ENCODE results near the gene SLC41A2. TPM values are rescaled to one million over a fixed set of nuclear protein-coding genes. Genes with fewer than 3 reads are reported as not detected.

The SLC41A2 gene
- total RNA-seq, 3 donors from 2014 or later, result 63.2 to 106 (median 69.8) TPM

DNA sequence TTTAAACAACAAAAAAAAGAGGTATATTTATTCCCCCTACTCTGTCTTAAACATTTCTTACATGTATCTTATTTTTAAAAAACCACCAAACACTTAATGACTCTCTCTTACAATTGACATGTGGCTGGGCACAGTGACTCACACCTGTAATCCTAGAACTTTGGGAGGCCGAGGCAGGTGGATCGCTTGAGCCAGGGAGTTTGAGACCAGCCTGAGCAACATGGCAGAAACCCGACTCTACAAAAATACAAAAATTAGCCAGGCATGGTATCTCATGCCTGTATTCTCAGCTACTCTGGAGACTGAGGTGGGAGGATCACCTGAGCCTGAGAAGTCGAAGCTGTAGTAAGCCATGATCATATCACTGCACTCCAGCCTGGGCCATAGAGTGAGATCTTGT, 16.0 kb downstream of the SLC41A2 start:
- Histone ChIP-seq H3K36me3 (ENCODE audit: low read depth) (no peaks in the 10 kb centered on the region), H3K9me3 (no peaks in the 10 kb centered on the region), H3K4me1 (ENCODE audit: low read depth) (no peaks in the 10 kb centered on the region), H3K4me3 (no peak overlapping the region)
- no peak for DNase-seq
- TF ChIP-seq, protein P1, sequence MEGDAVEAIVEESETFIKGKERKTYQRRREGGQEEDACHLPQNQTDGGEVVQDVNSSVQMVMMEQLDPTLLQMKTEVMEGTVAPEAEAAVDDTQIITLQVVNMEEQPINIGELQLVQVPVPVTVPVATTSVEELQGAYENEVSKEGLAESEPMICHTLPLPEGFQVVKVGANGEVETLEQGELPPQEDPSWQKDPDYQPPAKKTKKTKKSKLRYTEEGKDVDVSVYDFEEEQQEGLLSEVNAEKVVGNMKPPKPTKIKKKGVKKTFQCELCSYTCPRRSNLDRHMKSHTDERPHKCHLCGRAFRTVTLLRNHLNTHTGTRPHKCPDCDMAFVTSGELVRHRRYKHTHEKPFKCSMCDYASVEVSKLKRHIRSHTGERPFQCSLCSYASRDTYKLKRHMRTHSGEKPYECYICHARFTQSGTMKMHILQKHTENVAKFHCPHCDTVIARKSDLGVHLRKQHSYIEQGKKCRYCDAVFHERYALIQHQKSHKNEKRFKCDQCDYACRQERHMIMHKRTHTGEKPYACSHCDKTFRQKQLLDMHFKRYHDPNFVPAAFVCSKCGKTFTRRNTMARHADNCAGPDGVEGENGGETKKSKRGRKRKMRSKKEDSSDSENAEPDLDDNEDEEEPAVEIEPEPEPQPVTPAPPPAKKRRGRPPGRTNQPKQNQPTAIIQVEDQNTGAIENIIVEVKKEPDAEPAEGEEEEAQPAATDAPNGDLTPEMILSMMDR (IDR thresholded peaks at IDR 0.05), result no peak
- no peak for ATAC-seq
- intact Hi-C loops (cut with DNase I, micrococcal nuclease), result no loop called here

DNA sequence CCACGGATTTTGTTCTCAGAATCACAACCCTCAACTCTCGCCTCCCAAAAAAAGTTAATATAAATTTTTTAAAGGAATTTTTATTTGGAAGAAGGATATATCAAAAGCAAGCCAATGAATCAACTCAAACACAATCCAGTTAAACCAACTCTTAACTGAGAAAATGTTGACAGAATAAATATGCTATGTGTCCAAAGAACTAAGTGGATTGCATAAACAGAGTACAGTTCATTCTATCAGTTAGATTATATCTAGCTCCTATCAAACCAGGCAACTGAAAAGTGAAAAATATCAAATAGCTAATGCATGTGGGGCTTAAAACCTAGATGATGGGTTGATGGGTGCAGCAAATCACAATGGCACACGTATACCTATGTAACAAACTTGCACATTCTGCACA, 16.6 kb downstream of the SLC41A2 start:
- intact Hi-C loops (cut with DNase I, micrococcal nuclease), result no loop called here

DNA sequence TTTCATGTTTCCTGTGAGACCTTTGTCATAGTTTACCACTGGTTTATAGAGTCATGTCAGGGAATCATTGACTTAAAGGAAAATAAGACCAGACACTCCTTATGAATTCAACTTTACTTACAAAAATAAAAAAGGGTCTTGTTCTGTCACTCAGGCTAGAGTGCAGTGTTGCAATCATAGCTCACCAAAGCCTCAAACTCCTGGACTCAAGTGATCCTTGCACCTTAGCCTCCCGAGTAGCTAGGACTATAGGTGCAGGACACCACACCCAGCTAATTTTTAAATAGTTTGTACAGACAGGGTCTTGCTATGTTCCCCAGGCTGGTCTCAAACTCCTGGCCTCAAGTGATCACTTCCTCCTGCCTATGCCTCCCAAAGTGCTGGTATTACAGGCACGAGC, 19.0 kb downstream of the SLC41A2 start:
- DNase-seq (no peak), ATAC-seq (peak; percentile 86)
- TF ChIP-seq, protein P1 (IDR thresholded peaks at IDR 0.05), result no peak

More for the DNA sequence above, 16.6 kb downstream of the SLC41A2 start:
- Histone ChIP-seq H3K36me3 (ENCODE audit: low read depth) (no peaks in the 10 kb centered on the region), H3K9me3 (no peaks in the 10 kb centered on the region), H3K4me1 (ENCODE audit: low read depth) (no peaks in the 10 kb centered on the region), H3K4me3 (no peak overlapping the region)
- no peak for ATAC-seq
- no peak for DNase-seq
- TF ChIP-seq, protein P1 (IDR thresholded peaks at IDR 0.05), result no peak

DNA sequence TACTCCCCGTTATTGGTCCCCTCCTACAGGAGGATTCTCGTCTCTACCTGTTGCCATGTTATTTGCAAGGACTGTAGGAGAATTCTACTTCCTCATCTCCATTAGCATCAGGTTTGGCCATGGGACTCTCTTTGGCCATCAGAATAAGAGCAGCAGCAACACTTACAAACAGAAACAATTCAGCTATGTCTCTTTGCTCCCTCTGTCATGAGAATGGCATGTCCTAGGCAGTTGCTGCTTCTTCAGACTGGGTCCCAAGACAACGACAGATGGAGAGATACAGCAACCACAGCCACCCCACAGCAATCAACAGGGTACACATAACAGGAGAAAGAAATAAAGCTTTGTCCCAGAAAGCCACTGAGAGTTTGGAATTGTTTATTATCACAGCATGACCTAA, 19.7 kb downstream of the SLC41A2 start:
- Histone ChIP-seq H3K36me3 (ENCODE audit: low read depth) (no peaks in the 10 kb centered on the region), H3K4me1 (ENCODE audit: low read depth) (no peaks in the 10 kb centered on the region), H3K9me3 (no peaks in the 10 kb centered on the region), H3K4me3 (no peak overlapping the region)
- DNase-seq, result no peak
- ATAC-seq, result peak; percentile 28
- TF ChIP-seq, protein P1 (IDR thresholded peaks at IDR 0.05), result no peak
- intact Hi-C loops (cut with DNase I, micrococcal nuclease), result no loop called here

More for the DNA sequence above, 19.0 kb downstream of the SLC41A2 start:
- Histone ChIP-seq H3K4me3 (no peak overlapping the region), H3K36me3 (ENCODE audit: low read depth) (no peaks in the 10 kb centered on the region), H3K4me1 (ENCODE audit: low read depth) (no peaks in the 10 kb centered on the region), H3K9me3 (no peaks in the 10 kb centered on the region)
- intact Hi-C loops (cut with DNase I, micrococcal nuclease), result no loop called here

DNA sequence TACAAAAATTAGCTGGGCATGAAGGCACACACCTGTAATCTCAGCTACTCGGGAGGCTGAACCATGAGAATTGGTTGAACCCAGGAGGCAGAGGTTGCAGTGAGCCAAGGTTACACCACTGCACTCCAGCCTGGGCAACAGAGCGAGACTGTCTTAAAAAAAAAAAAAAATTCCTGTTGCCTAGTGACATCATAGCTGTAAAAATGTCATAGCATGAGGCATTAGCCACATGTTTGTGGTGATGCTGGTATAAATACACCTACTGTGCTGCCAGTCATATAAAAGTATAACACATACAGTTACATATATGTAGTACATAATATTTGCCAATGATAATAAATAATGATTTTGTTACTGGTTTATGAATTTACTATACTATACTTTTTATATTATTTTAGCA, 22.2 kb downstream of the SLC41A2 start:
- H3K4me1 ChIP-seq (ENCODE audit: low read depth), result no peaks in the 10 kb centered on the region
- DNase-seq, result no peak
- ATAC-seq, result no peak
- no peak overlapping the region for H3K4me3 ChIP-seq
- no peaks in the 10 kb centered on the region for H3K36me3 ChIP-seq (ENCODE audit: low read depth)
- no peaks in the 10 kb centered on the region for H3K9me3 ChIP-seq
- intact Hi-C loops (cut with DNase I, micrococcal nuclease), result no loop called here
- TF ChIP-seq, protein P1 (IDR thresholded peaks at IDR 0.05), result no peak

DNA sequence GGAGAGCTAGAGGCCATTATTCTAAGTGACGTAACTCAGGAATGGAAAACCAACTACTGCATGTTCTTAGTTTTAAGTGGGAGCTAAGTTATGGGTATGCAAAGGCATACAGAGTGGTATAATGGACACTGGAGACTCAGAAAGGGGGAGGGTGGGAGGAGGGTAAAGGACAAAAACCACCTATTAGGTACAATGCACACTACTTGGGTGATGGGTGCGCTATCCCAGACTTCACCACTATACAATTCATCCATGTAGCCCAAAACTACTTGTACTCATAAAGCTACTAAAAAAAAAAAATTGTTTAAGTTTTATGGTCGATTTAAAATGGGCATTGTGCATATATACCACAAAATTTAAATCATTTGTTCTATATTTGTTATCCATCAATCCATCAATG, 24.3 kb downstream of the SLC41A2 start:
- ATAC-seq (no peak), DNase-seq (no peak)
- TF ChIP-seq, protein P1 (IDR thresholded peaks at IDR 0.05), result no peak
- no peak overlapping the region for H3K4me3 ChIP-seq
- intact Hi-C loops (cut with DNase I, micrococcal nuclease), result no loop called here
- H3K9me3 ChIP-seq, result no peaks in the 10 kb centered on the region
- no peaks in the 10 kb centered on the region for H3K36me3 ChIP-seq (ENCODE audit: low read depth)
- no peaks in the 10 kb centered on the region for H3K4me1 ChIP-seq (ENCODE audit: low read depth)
